SK-N-SH treated with all-trans-retinoic acid at 6 μM for 48 hours (cell line): ENCODE data around the gene FBXO31.

ENCODE experiments used
- CSDC2 ChIP-seq: fragments of 250-450 bp; sonication (Bioruptor Pico); IDR thresholded peaks from 2 replicates; pipeline ENCODE4 v1.5.0; 2020; ENCODE audit warnings: mild to moderate bottlenecking, moderate library complexity
- PATZ1 ChIP-seq: fragments of 250-450 bp; sonication (Bioruptor Pico); IDR thresholded peaks from 2 replicates; pipeline ENCODE4 v1.8.0; 2020; ENCODE audit warnings: mild to moderate bottlenecking, moderate library complexity, borderline replicate concordance
- RARB ChIP-seq: fragments of 250-450 bp; sonication (Bioruptor Pico); IDR thresholded peaks from 2 replicates; pipeline ENCODE4 v1.8.0; 2021; ENCODE audit warnings: mild to moderate bottlenecking, moderate library complexity
- TCF4 ChIP-seq: fragments of 250-450 bp; sonication (Bioruptor Pico); IDR thresholded peaks from 2 replicates; pipeline ENCODE4 v1.8.0; 2021; ENCODE audit warnings: mild to moderate bottlenecking, moderate library complexity, borderline replicate concordance
- TSHZ2 ChIP-seq: fragments of 250-450 bp; sonication (Bioruptor Pico); IDR thresholded peaks from 2 replicates; pipeline ENCODE4 v1.5.0; 2020; ENCODE audit warnings: mild to moderate bottlenecking, moderate library complexity
- ZFP3 ChIP-seq: fragments of 250-450 bp; sonication (Bioruptor Pico); IDR thresholded peaks from 2 replicates; pipeline ENCODE4 v1.5.0; 2020; ENCODE audit warnings: mild to moderate bottlenecking, moderate library complexity
- ZFP30 ChIP-seq: fragments of 450-650 bp; formaldehyde crosslinking; IDR thresholded peaks from 2 replicates; pipeline ENCODE4 v1.5.0; 2022; ENCODE audit warnings: mild to moderate bottlenecking, moderate library complexity
- ZNF70 ChIP-seq: fragments of 450-650 bp; formaldehyde crosslinking; IDR thresholded peaks from 2 replicates; pipeline ENCODE4 v1.5.0; 2020; ENCODE audit warnings: mild to moderate bottlenecking, moderate library complexity

- TF ChIP-seq TCF4 (CRISPR knock-in tag) (no peak), PATZ1 (no peak), ZFP30 (CRISPR knock-in tag) (no peak), TSHZ2 (CRISPR knock-in tag) (no peak), ZNF70 (CRISPR knock-in tag) (no peak), RARB (CRISPR knock-in tag) (no peak), ZFP3 (CRISPR knock-in tag) (no peak), CSDC2 (CRISPR knock-in tag) (no peak)
Observed at GRCh38 chr16:87317750-87318644, 65.6 kb downstream of the FBXO31 start.
